SJCRH30 (cell line): Measurements from ENCODE around the gene BAIAP2L2. TPM values are rescaled to one million over a fixed set of nuclear protein-coding genes. Genes with fewer than 3 reads are reported as not detected.
A peak's percentile ranks its signal among the peaks of the same experiment; 100 is the strongest.
"Not testable (repeated sequence)": the region's sequence is repeated elsewhere in the genome, so short reads cannot be mapped to it uniquely, and the experiment has no call there.

Experiments used
- DNase-seq, 2 experiments: peaks; one replicate each; pipeline ENCODE4 v3.0.0-alpha.2; 2015 to 2020
- H3K27ac ChIP-seq: fragments of 250-450 bp; sonication (Bioruptor Pico); 2 replicates; pipeline ENCODE4 v1.5.1; 2020; ENCODE audit warnings: mild to moderate bottlenecking, moderate library complexity
- H3K27me3 ChIP-seq: fragments of 250-450 bp; sonication (Bioruptor Pico); 2 replicates; pipeline ENCODE4 v1.5.1; 2020; ENCODE audit warnings: mild to moderate bottlenecking, moderate library complexity
- H3K36me3 ChIP-seq: fragments of 250-450 bp; sonication (Bioruptor Pico); 2 replicates; pipeline ENCODE4 v1.5.1; 2020; ENCODE audit warnings: mild to moderate bottlenecking, moderate library complexity
- H3K4me1 ChIP-seq: fragments of 250-450 bp; sonication (Bioruptor Pico); 2 replicates; pipeline ENCODE4 v1.5.1; 2020; ENCODE audit warnings: mild to moderate bottlenecking, moderate library complexity
- H3K4me3 ChIP-seq: fragments of 250-450 bp; sonication (Bioruptor Pico); 2 replicates; pipeline ENCODE4 v1.5.1; 2020; ENCODE audit warnings: mild to moderate bottlenecking, moderate library complexity
- H3K9me3 ChIP-seq: fragments of 250-450 bp; sonication (Bioruptor Pico); replicated peaks from 2 replicates; pipeline ENCODE4 v1.5.1; 2020; ENCODE audit warnings: mild to moderate bottlenecking, moderate library complexity
- total RNA-seq: library from RNA; depleted of rRNA; stranded (reverse); fragments of >200 nt; shearing (Covaris generic); gene quantifications from 2 replicates; pipeline ENCODE4 v1.2.3, GENCODE V29; 2014; rRNA removed

The BAIAP2L2 gene, protein sequence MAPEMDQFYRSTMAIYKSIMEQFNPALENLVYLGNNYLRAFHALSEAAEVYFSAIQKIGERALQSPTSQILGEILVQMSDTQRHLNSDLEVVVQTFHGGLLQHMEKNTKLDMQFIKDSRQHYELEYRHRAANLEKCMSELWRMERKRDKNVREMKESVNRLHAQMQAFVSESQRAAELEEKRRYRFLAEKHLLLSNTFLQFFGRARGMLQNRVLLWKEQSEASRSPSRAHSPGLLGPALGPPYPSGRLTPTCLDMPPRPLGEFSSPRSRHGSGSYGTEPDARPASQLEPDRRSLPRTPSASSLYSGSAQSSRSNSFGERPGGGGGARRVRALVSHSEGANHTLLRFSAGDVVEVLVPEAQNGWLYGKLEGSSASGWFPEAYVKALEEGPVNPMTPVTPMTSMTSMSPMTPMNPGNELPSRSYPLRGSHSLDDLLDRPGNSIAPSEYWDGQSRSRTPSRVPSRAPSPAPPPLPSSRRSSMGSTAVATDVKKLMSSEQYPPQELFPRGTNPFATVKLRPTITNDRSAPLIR
- total RNA-seq, result not detected in 2 replicates

GRCh38 chr22:38110008-38110862 lies at the start of gene BAIAP2L2:
TSS of gene BAIAP2L2 (minus strand) at chr22:38110684. CDS start at chr22:38110525, 159 bp downstream.
- Histone ChIP-seq H3K36me3 (no peaks in the 10 kb centered on the region), H3K9me3 (no peaks in the 10 kb centered on the region), H3K4me1 (peaks cover 11% of the 10 kb centered on the region), H3K4me3 (no peak within 1 kb of the TSS), H3K27me3 (no peaks in the 10 kb centered on the region), H3K27ac (no peak within 1 kb of the TSS)
- no peak for DNase-seq

GRCh38 chr22:38155703-38156102 lies 45.2 kb upstream of the BAIAP2L2 start:
- H3K27me3 ChIP-seq, result no peaks in the 10 kb centered on the region
- no peak for DNase-seq
- no peaks in the 10 kb centered on the region for H3K36me3 ChIP-seq
- no peak overlapping the region for H3K27ac ChIP-seq
- no peak overlapping the region for H3K4me3 ChIP-seq
- H3K9me3 ChIP-seq, result no peaks in the 10 kb centered on the region
- H3K4me1 ChIP-seq, result peaks cover 7% of the 10 kb centered on the region; the same call in 1 of the 2 replicates

DNA sequence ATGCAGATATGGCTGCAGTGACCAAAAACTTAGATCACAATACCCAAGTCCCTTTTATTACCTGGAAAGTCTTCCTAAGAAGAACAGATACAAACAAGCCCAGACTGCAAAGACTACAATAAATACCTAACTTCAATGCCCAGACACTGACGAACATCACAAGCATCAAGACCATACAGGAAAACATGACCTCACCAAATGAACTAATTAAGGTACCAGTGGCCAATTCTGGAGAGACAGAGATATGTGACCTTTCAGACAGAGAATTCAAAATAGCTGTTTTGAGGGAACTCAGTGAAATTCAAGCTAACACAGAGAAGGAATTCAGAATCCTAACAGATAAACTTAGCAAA lies 44.1 kb upstream of the BAIAP2L2 start:
- H3K27me3 ChIP-seq, H3K27ac ChIP-seq, H3K4me3 ChIP-seq, H3K9me3 ChIP-seq, H3K36me3 ChIP-seq, DNase-seq, H3K4me1 ChIP-seq: not testable (repeated sequence)

GRCh38 chr22:38153821-38154562 lies 43.5 kb upstream of the BAIAP2L2 start:
- peak; percentile 66 to 73 for DNase-seq
- Histone ChIP-seq H3K36me3 (no peaks in the 10 kb centered on the region), H3K4me1 (peaks cover 7% of the 10 kb centered on the region; the same call in 1 of the 2 replicates), H3K4me3 (no peak overlapping the region), H3K27me3 (no peaks in the 10 kb centered on the region), H3K27ac (no peak overlapping the region), H3K9me3 (no peaks in the 10 kb centered on the region)

GRCh38 chr22:38151126-38151500 lies 40.6 kb upstream of the BAIAP2L2 start:
- Histone ChIP-seq H3K27me3 (no peaks in the 10 kb centered on the region), H3K4me3 (no peak overlapping the region), H3K27ac (no peak overlapping the region), H3K36me3 (no peaks in the 10 kb centered on the region), H3K4me1 (peaks cover 13% of the 10 kb centered on the region), H3K9me3 (no peaks in the 10 kb centered on the region)
- no peak for DNase-seq

DNA sequence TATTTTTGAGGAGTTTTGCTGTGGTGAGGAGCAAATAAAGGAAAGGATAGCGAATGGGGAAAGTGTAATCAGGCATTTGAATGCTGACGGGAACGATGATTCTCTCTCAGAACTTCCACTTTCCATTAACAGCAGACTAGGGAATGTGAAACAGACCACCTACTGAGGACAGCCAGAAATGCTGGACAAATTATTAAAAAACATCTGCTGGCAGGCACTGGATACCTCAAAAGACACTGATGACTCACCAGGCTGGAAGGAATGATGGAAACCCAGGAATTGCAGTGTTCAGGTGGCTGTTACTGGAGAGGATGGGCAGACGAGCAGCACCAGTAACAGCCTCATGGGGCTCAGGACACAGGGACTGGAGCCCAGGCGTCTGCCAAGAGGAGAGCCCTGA lies 37.8 kb upstream of the BAIAP2L2 start:
- peak in 1 of 2 experiments; percentile 48 for DNase-seq
- H3K27ac ChIP-seq, result no peak overlapping the region

GRCh38 chr22:38146166-38146565 lies 35.7 kb upstream of the BAIAP2L2 start:
- H3K4me3 ChIP-seq, H3K27ac ChIP-seq, H3K27me3 ChIP-seq, H3K4me1 ChIP-seq, DNase-seq, H3K36me3 ChIP-seq, H3K9me3 ChIP-seq: not testable (repeated sequence)

More for the DNA sequence above, 37.8 kb upstream of the BAIAP2L2 start:
- Histone ChIP-seq H3K9me3 (no peaks in the 10 kb centered on the region), H3K27me3 (no peaks in the 10 kb centered on the region), H3K4me3 (no peak overlapping the region), H3K4me1 (peaks cover 6% of the 10 kb centered on the region), H3K36me3 (no peaks in the 10 kb centered on the region)

GRCh38 chr22:38144025-38144405 lies 33.5 kb upstream of the BAIAP2L2 start:
- Histone ChIP-seq H3K36me3 (no peaks in the 10 kb centered on the region), H3K4me1 (peaks cover 6% of the 10 kb centered on the region), H3K9me3 (no peaks in the 10 kb centered on the region), H3K27me3 (no peaks in the 10 kb centered on the region), H3K27ac (no peak overlapping the region), H3K4me3 (no peak overlapping the region)
- peak; percentile 21 to 32 for DNase-seq

DNA sequence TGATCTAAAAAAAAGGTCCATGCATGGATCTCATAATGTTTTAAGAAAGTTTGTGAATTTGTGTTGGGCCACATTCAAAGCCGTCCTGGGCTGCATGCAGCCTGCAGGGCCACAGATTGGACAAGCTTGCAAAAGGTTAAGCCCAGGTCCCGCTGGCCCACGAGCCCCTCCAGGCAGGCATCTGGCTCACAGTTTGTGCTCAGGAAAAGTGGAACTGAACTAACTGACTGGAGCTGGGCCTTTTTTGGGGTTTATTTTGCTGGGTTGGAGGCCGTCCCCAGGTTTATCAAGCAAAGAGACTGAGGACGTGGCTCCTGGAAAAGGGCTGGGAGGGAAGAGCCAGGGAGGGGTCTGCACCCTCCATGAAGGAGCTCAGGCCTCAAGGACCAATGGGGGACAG lies 32.1 kb upstream of the BAIAP2L2 start:
- no peaks in the 10 kb centered on the region for H3K27me3 ChIP-seq
- H3K4me3 ChIP-seq, result no peak overlapping the region
- H3K36me3 ChIP-seq, result no peaks in the 10 kb centered on the region
- DNase-seq, result no peak
- H3K4me1 ChIP-seq, result peaks cover under 1% of the 10 kb centered on the region; the same call in 1 of the 2 replicates
- no peak overlapping the region for H3K27ac ChIP-seq
- H3K9me3 ChIP-seq, result no peaks in the 10 kb centered on the region

DNA sequence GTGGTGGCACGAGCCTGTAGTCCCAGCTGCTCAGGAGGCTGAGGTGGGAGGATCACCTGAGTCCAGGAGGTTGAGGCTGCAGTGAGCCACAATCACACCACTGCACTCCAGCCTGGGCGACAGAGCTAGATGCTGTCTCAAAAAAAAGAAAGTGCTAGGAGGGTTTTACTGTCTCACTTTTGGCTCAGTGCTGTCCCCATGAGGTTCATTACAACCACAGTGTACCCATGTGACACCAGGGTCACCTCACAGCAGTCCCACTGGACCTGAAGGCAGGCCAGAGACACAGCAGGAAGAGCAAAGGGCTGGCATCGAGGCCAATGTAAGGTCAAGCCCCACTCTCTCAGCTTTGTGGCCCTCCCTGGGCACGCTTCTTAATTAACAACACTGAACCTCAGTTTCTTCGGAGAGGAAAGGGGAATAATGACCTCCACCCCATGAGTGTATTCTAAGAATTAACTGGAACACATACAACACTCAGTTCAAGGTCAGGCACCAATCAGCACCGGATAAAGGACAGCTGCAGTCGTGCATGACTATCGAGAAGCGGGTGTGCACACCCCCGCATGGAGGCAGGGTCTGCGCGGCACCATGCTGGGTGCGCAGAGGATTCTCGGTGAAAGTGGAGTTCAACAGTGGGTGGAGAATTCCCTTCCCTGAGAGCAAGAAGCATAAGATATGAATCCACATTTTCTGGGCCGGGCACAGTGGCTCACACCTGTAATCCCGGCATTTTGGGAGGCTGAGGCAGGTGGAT lies 30.9 kb upstream of the BAIAP2L2 start:
- Histone ChIP-seq H3K27ac (no peak overlapping the region), H3K4me3 (no peak overlapping the region), H3K4me1 (no peaks in the 10 kb centered on the region), H3K36me3 (no peaks in the 10 kb centered on the region), H3K9me3 (no peaks in the 10 kb centered on the region), H3K27me3 (no peaks in the 10 kb centered on the region)
- DNase-seq, result no peak

DNA sequence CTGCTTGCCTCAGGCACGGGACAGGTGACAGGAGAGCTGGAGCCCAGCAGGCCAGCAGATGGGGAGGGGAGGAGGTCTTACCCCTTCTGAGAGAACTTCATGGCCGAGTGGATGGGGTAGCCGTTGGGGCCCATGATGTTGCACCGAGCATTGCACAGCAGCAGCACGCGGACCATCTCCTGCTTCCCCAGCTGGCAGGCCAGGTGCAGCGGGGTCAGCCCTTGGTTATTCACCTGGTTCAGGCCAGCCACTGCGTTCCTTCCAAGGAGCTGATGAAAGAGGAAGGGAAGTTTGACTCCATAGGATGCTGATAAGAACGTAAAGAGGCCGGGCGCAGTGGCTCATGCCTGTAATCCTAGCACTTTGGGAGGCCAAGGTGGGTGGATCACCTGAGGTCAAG lies 29.4 kb upstream of the BAIAP2L2 start:
- Histone ChIP-seq H3K27ac (no peak overlapping the region), H3K27me3 (no peaks in the 10 kb centered on the region), H3K4me1 (no peaks in the 10 kb centered on the region), H3K36me3 (no peaks in the 10 kb centered on the region), H3K4me3 (no peak overlapping the region), H3K9me3 (no peaks in the 10 kb centered on the region)
- DNase-seq, result no peak

DNA sequence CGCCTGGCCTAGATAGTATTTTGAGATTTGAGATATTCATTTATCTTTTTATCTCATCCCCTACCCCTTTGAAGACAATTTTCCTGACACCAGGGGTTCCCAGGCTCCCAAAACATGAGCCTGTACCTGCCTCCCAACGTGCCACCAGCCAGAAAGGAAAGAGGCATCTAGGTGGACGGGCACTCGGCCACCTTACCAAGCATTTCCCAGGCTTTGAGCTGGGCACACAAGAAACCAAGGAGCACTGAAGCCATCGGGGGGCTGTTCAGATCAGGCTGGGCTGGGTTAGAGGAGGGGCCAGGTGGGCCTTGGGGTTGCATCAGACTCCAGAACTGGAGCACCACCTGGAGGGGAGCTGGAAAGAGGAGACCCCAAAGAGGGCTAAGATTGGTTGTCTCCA lies 28.5 kb upstream of the BAIAP2L2 start:
- no peaks in the 10 kb centered on the region for H3K9me3 ChIP-seq
- H3K36me3 ChIP-seq, result no peaks in the 10 kb centered on the region
- DNase-seq, result no peak
- H3K4me1 ChIP-seq, result no peaks in the 10 kb centered on the region
- no peaks in the 10 kb centered on the region for H3K27me3 ChIP-seq
- H3K27ac ChIP-seq, result no peak overlapping the region
- H3K4me3 ChIP-seq, result no peak overlapping the region

- no peaks in the 10 kb centered on the region for H3K27me3 ChIP-seq
- DNase-seq, result no peak
Observed at GRCh38 chr22:38137876-38138687, 27.6 kb upstream of the BAIAP2L2 start.

More at GRCh38 chr22:38137876-38138687, 27.6 kb upstream of the BAIAP2L2 start:
- Histone ChIP-seq H3K4me1 (no peaks in the 10 kb centered on the region), H3K36me3 (no peaks in the 10 kb centered on the region), H3K4me3 (no peak overlapping the region), H3K9me3 (no peaks in the 10 kb centered on the region), H3K27ac (no peak overlapping the region)
